Endodermal cell (in vitro differentiated cells): ENCODE results near the gene AMFR. TPM values are rescaled to one million over a fixed set of nuclear protein-coding genes. Genes with fewer than 3 reads are reported as not detected.

Source experiments
- DNase-seq: peaks from one replicate; pipeline ENCODE4 v3.0.0-alpha.2; 2017
- H3K27ac ChIP-seq: 2 replicates; pipeline ENCODE4 v1.5.1; 2013; ENCODE audit warnings: mild to moderate bottlenecking, low read depth, low read length, moderate library complexity
- H3K27me3 ChIP-seq: 2 replicates; pipeline ENCODE4 v1.6.1; 2013; ENCODE audit warnings: mild to moderate bottlenecking, low read length, moderate library complexity; ENCODE audit not compliant: insufficient read depth, control insufficient read depth, poor library complexity, severe bottlenecking
- H3K36me3 ChIP-seq: 2 replicates; pipeline ENCODE4 v1.7.0; 2013; ENCODE audit warnings: mild to moderate bottlenecking, low read length, moderate library complexity; ENCODE audit not compliant: control insufficient read depth, insufficient read depth
- H3K4me1 ChIP-seq: one replicate; pipeline ENCODE4 v1.7.0; 2013; ENCODE audit warnings: low read length; ENCODE audit not compliant: control insufficient read depth, insufficient read depth
- H3K4me3 ChIP-seq: 2 replicates; pipeline ENCODE4 v1.5.1; 2013; ENCODE audit warnings: mild to moderate bottlenecking, low read length, moderate library complexity
- H3K9ac ChIP-seq: 2 replicates; pipeline ENCODE4 v1.6.1; 2013; ENCODE audit warnings: mild to moderate bottlenecking, low read length, moderate library complexity; ENCODE audit not compliant: poor library complexity, severe bottlenecking; ENCODE audit errors: extremely low read depth
- H3K9me3 ChIP-seq: 2 replicates; pipeline ENCODE4 v1.6.1; 2013; ENCODE audit warnings: mild to moderate bottlenecking, low read length, moderate library complexity; ENCODE audit not compliant: control insufficient read depth
- H3K27ac Mint-ChIP-seq: 2 replicates; pipeline ENCODE4 v1.8.0; 2020; ENCODE audit warnings: mixed read lengths
- H3K27me3 Mint-ChIP-seq: 2 replicates; pipeline ENCODE4 v1.8.0; 2021; ENCODE audit warnings: mild to moderate bottlenecking, mixed read lengths; ENCODE audit not compliant: insufficient read depth
- H3K36me3 Mint-ChIP-seq: 2 replicates; pipeline ENCODE4 v1.8.0; 2020; ENCODE audit warnings: low read depth, mixed read lengths
- H3K4me1 Mint-ChIP-seq: 2 replicates; pipeline ENCODE4 v1.8.0; 2020; ENCODE audit warnings: mixed read lengths
- H3K4me3 Mint-ChIP-seq: 2 replicates; pipeline ENCODE4 v1.8.0; 2020; ENCODE audit warnings: mild to moderate bottlenecking, moderate library complexity, mixed read lengths
- H3K9me3 Mint-ChIP-seq: 2 replicates; pipeline ENCODE4 v1.8.0; 2020; ENCODE audit warnings: mild to moderate bottlenecking, mixed read lengths
- CTCF ChIP-seq: fragments of 200-600 bp; sonication (generic); conservative IDR thresholded peaks from 2 replicates; pipeline ENCODE4 v1.5.0; 2021; ENCODE audit warnings: antibody characterized with exemption, mild to moderate bottlenecking
- WGBS, 2 experiments: methylation state at CpG; one replicate each; pipeline versions ENCODE4 v1.1.5 to v1.1.7; 2013; ENCODE audit warnings: missing lambda C conversion rate in 2 of 2, mixed read lengths in 1 of 2; ENCODE audit not compliant: insufficient coverage in 1 of 2, insufficient read length in 1 of 2; 5-methylcytosine and 5-hydroxymethylcytosine counted together
- total RNA-seq, 2 donors: library from RNA; stranded (reverse); fragmentation: NEBNext Ultra II Directional in 1 of 2; extraction: Animal tissue kit (Norgen Biotek cat#: 25700) in 1 of 2; gene quantifications; 2 replicates in 1 of 2; 3 replicates in 1 of 2; pipeline ENCODE4 v1.2.1, GENCODE V29; 2021

AMFR gene
- total RNA-seq, 2 donors from 2014 or later: 77.0 to 81.6 TPM

GRCh38 chr16:56363181-56363716 is 62.1 kb downstream of the AMFR start:
- H3K4me3 Mint-ChIP-seq: no peak overlapping the region
- Histone ChIP-seq H3K27me3 (no peaks in the 10 kb centered on the region), H3K36me3 (peaks cover 54% of the 10 kb centered on the region), H3K4me1 (peaks cover 3% of the 10 kb centered on the region), H3K4me3 (no peak overlapping the region), H3K9me3 (no peaks in the 10 kb centered on the region), H3K27ac (no peak overlapping the region), H3K9ac (no peak overlapping the region)
- TF ChIP-seq CTCF: no peak
- H3K9me3 Mint-ChIP-seq: no peaks in the 10 kb centered on the region
- no peaks in the 10 kb centered on the region for H3K27me3 Mint-ChIP-seq
- DNase-seq: no peak
- 88 to 96% methylated on average over 4 to 6 of the region's 6 CpGs for WGBS, 2 experiments
- peaks cover 9% of the 10 kb centered on the region for H3K4me1 Mint-ChIP-seq
- H3K36me3 Mint-ChIP-seq: peaks cover 52% of the 10 kb centered on the region
- H3K27ac Mint-ChIP-seq: no peak overlapping the region

GRCh38 chr16:56362706-56363105 is 62.6 kb downstream of the AMFR start:
- Mint-ChIP-seq H3K36me3 (peaks cover 48% of the 10 kb centered on the region), H3K4me3 (no peak overlapping the region), H3K9me3 (no peaks in the 10 kb centered on the region), H3K4me1 (peaks cover 14% of the 10 kb centered on the region), H3K27ac (no peak overlapping the region), H3K27me3 (no peaks in the 10 kb centered on the region)
- Histone ChIP-seq H3K4me3 (no peak overlapping the region), H3K9me3 (no peaks in the 10 kb centered on the region), H3K9ac (no peak overlapping the region), H3K27ac (no peak overlapping the region), H3K36me3 (peaks cover 49% of the 10 kb centered on the region), H3K4me1 (peaks cover 4% of the 10 kb centered on the region), H3K27me3 (no peaks in the 10 kb centered on the region)
- 95 to 100% methylated on average over 10 to 17 of the region's 17 CpGs for WGBS, 2 experiments
- TF ChIP-seq CTCF: no peak
- no peak for DNase-seq

- Mint-ChIP-seq H3K4me3 (no peak overlapping the region), H3K4me1 (peaks cover 20% of the 10 kb centered on the region), H3K9me3 (no peaks in the 10 kb centered on the region), H3K27me3 (no peaks in the 10 kb centered on the region), H3K27ac (no peak overlapping the region), H3K36me3 (peaks cover 42% of the 10 kb centered on the region)
- Histone ChIP-seq H3K4me1 (peaks cover 8% of the 10 kb centered on the region), H3K9me3 (no peaks in the 10 kb centered on the region), H3K27me3 (no peaks in the 10 kb centered on the region), H3K36me3 (peaks cover 44% of the 10 kb centered on the region), H3K27ac (no peak overlapping the region), H3K9ac (no peak overlapping the region), H3K4me3 (no peak overlapping the region)
- no peak for DNase-seq
- no peak for TF ChIP-seq CTCF
- WGBS, 2 experiments: 88 to 96% methylated on average over 11 to 15 of the region's 15 CpGs
Observed at GRCh38 chr16:56362057-56362655, 63.2 kb downstream of the AMFR start.
